AG04450 (cell line): ENCODE measurements around the gene ARHGEF12. TPM values are rescaled to one million over a fixed set of nuclear protein-coding genes. Genes with fewer than 3 reads are reported as not detected.

ENCODE experiments used
- CTCF ChIA-PET: fragments of 300-600, 350-600 bp; formaldehyde crosslinking; extraction: SDS; loops from one replicate; lab custom pipeline; 2022; ENCODE audit warnings: antibody characterized with exemption, inconsistent platforms; lab: Charles Lee
- POLR2A ChIA-PET: fragments of 350-600 bp; formaldehyde crosslinking; extraction: SDS; loops from one replicate; lab custom pipeline; 2021; ENCODE audit warnings: antibody characterized with exemption, inconsistent platforms; lab: Yijun Ruan, JAX
- DNase-seq: peaks from one replicate; pipeline ENCODE4 v3.0.0-alpha.2; 2011; ENCODE audit warnings: low read depth, low spot score
- H3K27ac ChIP-seq: one replicate; pipeline ENCODE4 v1.5.1; 2012; ENCODE audit warnings: low read depth, low read length, control low read depth
- H3K27me3 ChIP-seq: one replicate; pipeline ENCODE4 v1.6.0; 2012; ENCODE audit warnings: low read length; ENCODE audit not compliant: control insufficient read depth, insufficient read depth
- H3K4me3 ChIP-seq: 2 replicates; pipeline ENCODE4 v1.5.1; 2011; ENCODE audit warnings: mild to moderate bottlenecking, low read depth, low read length, control low read depth
- H3K9me3 ChIP-seq: 2 replicates; pipeline ENCODE4 v1.5.1; 2012; ENCODE audit warnings: low read length; ENCODE audit not compliant: control insufficient read depth, insufficient read depth
- CTCF ChIP-seq: IDR thresholded peaks from 2 replicates; pipeline ENCODE4 v1.5.1; 2011; ENCODE audit warnings: low read depth, low read length, control low read depth, inconsistent platforms
- polyA plus RNA-seq: library from polyadenylated mRNA; depleted of rRNA; stranded (reverse); fragments of >200 nt; gene quantifications from 2 replicates; pipeline ENCODE4 v1.2.3, GENCODE V29; 2011

ARHGEF12 gene
- polyA plus RNA-seq, 1 experiment: 64.8 TPM

GRCh38 chr11:120363436-120363835 is 27.2 kb downstream of the ARHGEF12 start:
- no peaks in the 10 kb centered on the region for H3K27me3 ChIP-seq
- ChIA-PET CTCF (no interaction called here), POLR2A (no interaction called here)
- no peak overlapping the region for H3K4me3 ChIP-seq
- TF ChIP-seq CTCF: no peak
- H3K9me3 ChIP-seq: peaks cover 2% of the 10 kb centered on the region; the same call in 1 of the 2 replicates
- peak overlapping the region; percentile 47 for H3K27ac ChIP-seq
- DNase-seq: no peak

GRCh38 chr11:120365512-120365911 is 29.3 kb downstream of the ARHGEF12 start:
- no peak for DNase-seq
- Histone ChIP-seq H3K9me3 (peaks cover 2% of the 10 kb centered on the region; the same call in 1 of the 2 replicates), H3K4me3 (no peak overlapping the region), H3K27ac (no peak overlapping the region), H3K27me3 (no peaks in the 10 kb centered on the region)
- POLR2A ChIA-PET: no interaction called here
- no peak for TF ChIP-seq CTCF
- CTCF ChIA-PET: no interaction called here

- peaks cover under 1% of the 10 kb centered on the region; the same call in 1 of the 2 replicates for H3K9me3 ChIP-seq
- no peak for DNase-seq
- ChIA-PET POLR2A (no interaction called here), CTCF (interaction anchor here (0.7 to 1.2 kb wide), 2 partner anchors 19 to 37 kb away, joined by 3 to 4 read pairs; no protein-coding TSS in a partner anchor)
- no peaks in the 10 kb centered on the region for H3K27me3 ChIP-seq
- no peak overlapping the region for H3K27ac ChIP-seq
- no peak overlapping the region for H3K4me3 ChIP-seq
- no peak for TF ChIP-seq CTCF
Measured at GRCh38 chr11:120372296-120372695, 36.1 kb downstream of the ARHGEF12 start.

- TF ChIP-seq CTCF: no peak
- H3K27ac ChIP-seq: no peak overlapping the region
- ChIA-PET POLR2A (no interaction called here), CTCF (interaction anchor here (0.6 to 1.9 kb wide), 2 partner anchors 20 to 40 kb away, joined by 5 read pairs; no protein-coding TSS in a partner anchor)
- peaks cover 2% of the 10 kb centered on the region; the same call in 1 of the 2 replicates for H3K9me3 ChIP-seq
- H3K27me3 ChIP-seq: no peaks in the 10 kb centered on the region
- H3K4me3 ChIP-seq: no peak overlapping the region
- no peak for DNase-seq
Measured at GRCh38 chr11:120375076-120375475, 38.9 kb downstream of the ARHGEF12 start.

GRCh38 chr11:120376547-120377182 is 40.5 kb downstream of the ARHGEF12 start:
- no peak for TF ChIP-seq CTCF
- Histone ChIP-seq H3K9me3 (peaks cover 2% of the 10 kb centered on the region; the same call in 1 of the 2 replicates), H3K27me3 (no peaks in the 10 kb centered on the region), H3K4me3 (no peak overlapping the region), H3K27ac (no peak overlapping the region)
- DNase-seq: no peak
- ChIA-PET CTCF (interaction anchor here (0.6 to 0.9 kb wide), 2 partner anchors 10 to 12 kb away, joined by 3 to 4 read pairs; no protein-coding TSS in a partner anchor), POLR2A (no interaction called here)
